ENCODE results near the gene SURF4. TPM values are rescaled to one million over a fixed set of nuclear protein-coding genes. Genes with fewer than 3 reads are reported as not detected.
"Not testable (repeated sequence)": the region's sequence is repeated elsewhere in the genome, so short reads cannot be mapped to it uniquely, and the experiment has no call there.

The SURF4 gene
- total RNA-seq, 2 experiments from 2014 or later, result 358 to 368 TPM

- Mint-ChIP-seq H3K4me3 (no peak overlapping the region), H3K9me3 (no peaks in the 10 kb centered on the region), H3K36me3 (peaks cover 38% of the 10 kb centered on the region), H3K27ac (no peak overlapping the region), H3K4me1 (ENCODE audit: low read depth) (peaks cover 19% of the 10 kb centered on the region), H3K27me3 (no peaks in the 10 kb centered on the region)
- DNase-seq, result no peak
- ChIA-PET POLR2A (no interaction called here), CTCF (interaction anchor here (0.6 to 2.3 kb wide), 3 partner anchors 29 to 145 kb away, joined by 4 to 17 read pairs (median 7); no protein-coding TSS in a partner anchor)
- intact Hi-C loops (cut with micrococcal nuclease), result no loop called here
These were observed 44.6 kb downstream of the SURF4 start for GRCh38 chr9:133331221-133331620.

- H3K4me1 Mint-ChIP-seq (ENCODE audit: low read depth), result peaks cover 14% of the 10 kb centered on the region
- peaks cover 29% of the 10 kb centered on the region for H3K36me3 Mint-ChIP-seq
- intact Hi-C loops (cut with micrococcal nuclease), result loop anchor here (5.0 kb wide), 1 partner anchor 92 kb away; no protein-coding TSS in a partner anchor
- not testable (repeated sequence) for H3K4me3 Mint-ChIP-seq, H3K27ac Mint-ChIP-seq, H3K9me3 Mint-ChIP-seq, H3K27me3 Mint-ChIP-seq
- peak; percentile 26 for DNase-seq
- POLR2A ChIA-PET, result interaction anchor here (0.9 to 1.4 kb wide), 2 partner anchors 18 to 144 kb away, joined by 3 to 4 read pairs; partner anchors contain the start of genes MED22 and RPL7A
- CTCF ChIA-PET, result interaction anchor here (0.8 to 2.8 kb wide), 12 partner anchors 10 to 330 kb away, joined by 3 to 17 read pairs (median 5); no protein-coding TSS in a partner anchor
These were observed 46.3 kb downstream of the SURF4 start for GRCh38 chr9:133329306-133330156.

GRCh38 chr9:133327834-133328484, 47.9 kb downstream of the SURF4 start:
- ChIA-PET POLR2A (interaction anchor here (0.6 kb wide), 1 partner anchor 151 kb away, joined by 3 read pairs; no protein-coding TSS in a partner anchor), CTCF (interaction anchor here (2.8 kb wide), 1 partner anchor 89 kb away, joined by 9 read pairs; no protein-coding TSS in a partner anchor)
- peaks cover 7% of the 10 kb centered on the region for H3K4me1 Mint-ChIP-seq (ENCODE audit: low read depth)
- H3K9me3 Mint-ChIP-seq, result no peaks in the 10 kb centered on the region
- peaks cover 20% of the 10 kb centered on the region for H3K36me3 Mint-ChIP-seq
- intact Hi-C loops (cut with micrococcal nuclease), result loop anchor here (5.0 kb wide), 1 partner anchor 91 kb away; no protein-coding TSS in a partner anchor
- H3K27me3 Mint-ChIP-seq, result no peaks in the 10 kb centered on the region
- no peak overlapping the region for H3K4me3 Mint-ChIP-seq
- no peak overlapping the region for H3K27ac Mint-ChIP-seq
- DNase-seq, result no peak

GRCh38 chr9:133327021-133327420, 48.8 kb downstream of the SURF4 start:
- POLR2A ChIA-PET; H3K27ac Mint-ChIP-seq; DNase-seq; H3K27me3 Mint-ChIP-seq; H3K4me1 Mint-ChIP-seq (ENCODE audit: low read depth); H3K9me3 Mint-ChIP-seq; H3K4me3 Mint-ChIP-seq: not testable (repeated sequence)
- peaks cover 12% of the 10 kb centered on the region for H3K36me3 Mint-ChIP-seq
- CTCF ChIA-PET, result interaction anchor here (2.8 kb wide), 1 partner anchor 88 kb away, joined by 9 read pairs; no protein-coding TSS in a partner anchor
- intact Hi-C loops (cut with micrococcal nuclease), result loop anchor here (5.0 kb wide), 1 partner anchor 90 kb away; no protein-coding TSS in a partner anchor

- Mint-ChIP-seq H3K27me3 (peaks cover 3% of the 10 kb centered on the region), H3K4me1 (ENCODE audit: low read depth) (peaks cover 3% of the 10 kb centered on the region), H3K9me3 (no peaks in the 10 kb centered on the region), H3K27ac (no peak overlapping the region), H3K36me3 (peaks cover 1% of the 10 kb centered on the region), H3K4me3 (no peak overlapping the region)
- intact Hi-C loops (cut with micrococcal nuclease), result no loop called here
- ChIA-PET POLR2A (no interaction called here), CTCF (no interaction called here)
- DNase-seq, result no peak
These were observed 51.7 kb downstream of the SURF4 start for GRCh38 chr9:133323991-133324703.

- no peak overlapping the region for H3K27ac Mint-ChIP-seq
- CTCF ChIA-PET, result no interaction called here
- peaks cover 3% of the 10 kb centered on the region for H3K27me3 Mint-ChIP-seq
- intact Hi-C loops (cut with micrococcal nuclease), result no loop called here
- no peaks in the 10 kb centered on the region for H3K4me1 Mint-ChIP-seq (ENCODE audit: low read depth)
- no peak for DNase-seq
- POLR2A ChIA-PET, result no interaction called here
- no peaks in the 10 kb centered on the region for H3K36me3 Mint-ChIP-seq
- H3K9me3 Mint-ChIP-seq, result no peaks in the 10 kb centered on the region
- no peak overlapping the region for H3K4me3 Mint-ChIP-seq
These were observed 52.6 kb downstream of the SURF4 start for GRCh38 chr9:133323211-133323610.

- ChIA-PET CTCF (interaction anchor here (0.7 kb wide), 1 partner anchor 24 kb away, joined by 3 read pairs; no protein-coding TSS in a partner anchor), POLR2A (no interaction called here)
- H3K9me3 Mint-ChIP-seq, result no peaks in the 10 kb centered on the region
These were observed 53.2 kb downstream of the SURF4 start for GRCh38 chr9:133322701-133323100.

GRCh38 chr9:133321411-133321935, 54.4 kb downstream of the SURF4 start:
- CTCF ChIA-PET, result no interaction called here
- H3K27me3 Mint-ChIP-seq, result peaks cover 3% of the 10 kb centered on the region
- H3K4me1 Mint-ChIP-seq (ENCODE audit: low read depth), result no peaks in the 10 kb centered on the region
- H3K36me3 Mint-ChIP-seq, result no peaks in the 10 kb centered on the region
- no peak overlapping the region for H3K27ac Mint-ChIP-seq
- no peaks in the 10 kb centered on the region for H3K9me3 Mint-ChIP-seq
- intact Hi-C loops (cut with micrococcal nuclease), result no loop called here
- DNase-seq, result no peak
- POLR2A ChIA-PET, result no interaction called here
- no peak overlapping the region for H3K4me3 Mint-ChIP-seq

More at GRCh38 chr9:133322701-133323100, 53.2 kb downstream of the SURF4 start:
- intact Hi-C loops (cut with micrococcal nuclease), result no loop called here
- Mint-ChIP-seq H3K27ac (no peak overlapping the region), H3K4me1 (ENCODE audit: low read depth) (no peaks in the 10 kb centered on the region), H3K27me3 (peaks cover 3% of the 10 kb centered on the region), H3K36me3 (no peaks in the 10 kb centered on the region), H3K4me3 (no peak overlapping the region)
- DNase-seq, result no peak

GRCh38 chr9:133320421-133320881, 55.4 kb downstream of the SURF4 start:
- no peaks in the 10 kb centered on the region for H3K4me1 Mint-ChIP-seq (ENCODE audit: low read depth)
- CTCF ChIA-PET, result interaction anchor here (0.8 kb wide), 1 partner anchor 9 kb away, joined by 5 read pairs; no protein-coding TSS in a partner anchor
- no peaks in the 10 kb centered on the region for H3K36me3 Mint-ChIP-seq
- no peak overlapping the region for H3K4me3 Mint-ChIP-seq
- no peak for DNase-seq
- H3K9me3 Mint-ChIP-seq, result no peaks in the 10 kb centered on the region
- peaks cover 5% of the 10 kb centered on the region for H3K27me3 Mint-ChIP-seq
- POLR2A ChIA-PET, result no interaction called here
- intact Hi-C loops (cut with micrococcal nuclease), result no loop called here
- no peak overlapping the region for H3K27ac Mint-ChIP-seq

GRCh38 chr9:133317551-133317950, 58.3 kb downstream of the SURF4 start:
- H3K4me1 Mint-ChIP-seq (ENCODE audit: low read depth); CTCF ChIA-PET; H3K36me3 Mint-ChIP-seq; H3K27ac Mint-ChIP-seq; DNase-seq; intact Hi-C loops (cut with micrococcal nuclease); H3K9me3 Mint-ChIP-seq; H3K4me3 Mint-ChIP-seq; H3K27me3 Mint-ChIP-seq; POLR2A ChIA-PET: not testable (repeated sequence)

- ChIA-PET CTCF (no interaction called here), POLR2A (no interaction called here)
- Mint-ChIP-seq H3K4me1 (ENCODE audit: low read depth) (no peaks in the 10 kb centered on the region), H3K27me3 (peaks cover 2% of the 10 kb centered on the region), H3K36me3 (no peaks in the 10 kb centered on the region), H3K9me3 (no peaks in the 10 kb centered on the region), H3K27ac (no peak overlapping the region), H3K4me3 (no peak overlapping the region)
- intact Hi-C loops (cut with micrococcal nuclease), result no loop called here
- no peak for DNase-seq
These were observed 59.9 kb downstream of the SURF4 start for GRCh38 chr9:133315997-133316396.
